HepG2 (cell line): Measurements from ENCODE around the gene BCL2L11. TPM values are rescaled to one million over a fixed set of nuclear protein-coding genes. Genes with fewer than 3 reads are reported as not detected.

Experiments
- ATAC-seq: fragments of 200-7000 bp; cut with Tn5 transposase; 3 replicates; pipeline ENCODE4 v1.9.1; 2020; ENCODE audit warnings: mild to moderate bottlenecking, moderate library complexity
- BruUV-seq: library from RNA; stranded (reverse); fragments of 400-500 nt; replicated peaks from 2 replicates; lab custom pipeline; 2021; lab: Mats Ljungman, UMichigan
- CTCF ChIA-PET: fragments of 300-600 bp; formaldehyde crosslinking; extraction: SDS; loops from one replicate; lab custom pipeline; 2021; ENCODE audit warnings: low total read pairs, inconsistent platforms, low intra/inter-chr PET ratio; lab: Yijun Ruan, JAX
- POLR2A ChIA-PET: fragments of 350-600 bp; sonication (Branson Sonifier 250); formaldehyde crosslinking; loops from one replicate; lab custom pipeline; 2020; ENCODE audit warnings: antibody characterized with exemption, inconsistent platforms; lab: Yijun Ruan, JAX
- DNase-seq: peaks from one replicate; pipeline ENCODE4 v3.0.0-alpha.2; 2015; ENCODE audit warnings: low spot score
- FAIRE-seq: peaks from 3 replicates; lab custom pipeline; 2011; peaks lifted over from hg19 to GRCh38; lab: Jason Lieb, UNC
- H2AFZ ChIP-seq: one replicate; pipeline ENCODE4 v1.6.1; 2011; ENCODE audit warnings: low read length, inconsistent platforms
- H3K27ac ChIP-seq: fragments of 300-600 bp; 3 replicates; pipeline ENCODE4 v1.8.0; 2011; ENCODE audit warnings: mixed run types, mild to moderate bottlenecking, mixed read lengths, low read length, inconsistent platforms; ENCODE audit not compliant: insufficient read depth; ENCODE audit errors: extremely low read length
- H3K27me3 ChIP-seq, 2 experiments: fragments of 200-600 bp in 1 of 2; 2 replicates in 1 of 2; 3 replicates in 1 of 2; pipeline versions ENCODE4 v1.6.0 to v1.8.0; 2011; ENCODE audit warnings: low read length in 2 of 2, mild to moderate bottlenecking in 2 of 2, moderate library complexity in 2 of 2, inconsistent platforms in 1 of 2; ENCODE audit not compliant: insufficient read depth in 2 of 2, control insufficient read depth in 1 of 2
- H3K36me3 ChIP-seq, 2 experiments: fragments of 200-600 bp in 1 of 2; replicated peaks in 1 of 2; 2 replicates in 1 of 2; 3 replicates in 1 of 2; pipeline versions ENCODE4 v1.5.1 to v1.8.0; 2011; ENCODE audit warnings: low read length in 2 of 2, inconsistent platforms in 1 of 2; ENCODE audit not compliant: insufficient read depth in 2 of 2, control insufficient read depth in 1 of 2
- H3K4me1 ChIP-seq: 2 replicates; pipeline ENCODE4 v1.5.1; 2012; ENCODE audit warnings: low read length, inconsistent platforms; ENCODE audit not compliant: insufficient read depth
- H3K4me2 ChIP-seq: 2 replicates; pipeline ENCODE4 v1.6.0; 2011; ENCODE audit warnings: low read depth, low read length, inconsistent platforms
- H3K4me3 ChIP-seq, 3 experiments: fragments of 200-600 bp in 1 of 3; sonication (generic), shearing (Covaris generic) in 1 of 3; replicated peaks in 1 of 3; 2 replicates each; pipeline ENCODE4 v1.5.1; 2011 to 2016; ENCODE audit warnings: low read length in 3 of 3, inconsistent platforms in 2 of 3, low read depth in 2 of 3, mild to moderate bottlenecking in 2 of 3, control low read depth in 1 of 3, mixed read lengths in 1 of 3; ENCODE audit not compliant: insufficient read depth in 1 of 3
- H3K79me2 ChIP-seq: one replicate; pipeline ENCODE4 v1.6.1; 2011; ENCODE audit warnings: low read length, inconsistent platforms; ENCODE audit not compliant: insufficient read depth
- H3K9ac ChIP-seq: 2 replicates; pipeline ENCODE4 v1.6.0; 2011; ENCODE audit warnings: mild to moderate bottlenecking, low read depth, low read length, inconsistent platforms; ENCODE audit not compliant: insufficient read depth
- H3K9me3 ChIP-seq: 2 replicates; pipeline ENCODE4 v1.5.1; 2012; ENCODE audit warnings: mild to moderate bottlenecking, low read length
- H4K20me1 ChIP-seq: 2 replicates; pipeline ENCODE4 v1.6.0; 2011; ENCODE audit warnings: inconsistent platforms, mild to moderate bottlenecking, low read length, moderate library complexity; ENCODE audit not compliant: insufficient read depth
- BRD4 ChIP-seq: sonication (generic); formaldehyde crosslinking; IDR thresholded peaks from 2 replicates; pipeline ENCODE4 v1.4.0; 2020; ENCODE audit warnings: missing genetic modification reagents
- CHCHD3 ChIP-seq: sonication (generic); formaldehyde crosslinking; IDR thresholded peaks from 2 replicates; pipeline ENCODE4 v1.8.0; 2022; ENCODE audit warnings: mild to moderate bottlenecking, missing genetic modification reagents, moderate library complexity
- EEA1 ChIP-seq: sonication (generic); formaldehyde crosslinking; IDR thresholded peaks from 2 replicates; pipeline ENCODE4 v1.5.1; 2020; ENCODE audit warnings: mild to moderate bottlenecking, missing genetic modification reagents, borderline replicate concordance
- GATAD1 ChIP-seq: IDR thresholded peaks from 2 replicates; pipeline ENCODE4 v1.6.1; 2016; ENCODE audit warnings: missing genetic modification reagents, missing compliant biosample characterization
- SKI ChIP-seq: fragments of 450-650 bp; IDR thresholded peaks from one replicate; pipeline ENCODE4 v1.6.1; 2018; ENCODE audit warnings: mild to moderate bottlenecking; ENCODE audit not compliant: partially characterized antibody
- SPEN ChIP-seq: sonication (generic); formaldehyde crosslinking; IDR thresholded peaks from 2 replicates; pipeline ENCODE4 v1.5.1; 2020; ENCODE audit warnings: low read depth, mild to moderate bottlenecking, missing genetic modification reagents
- TFAP4 ChIP-seq: sonication (generic); IDR thresholded peaks from 2 replicates; pipeline ENCODE4 v1.6.1; 2016; ENCODE audit warnings: low read depth, borderline replicate concordance
- ZBTB34 ChIP-seq: sonication (generic); formaldehyde crosslinking; IDR thresholded peaks from 2 replicates; pipeline ENCODE4 v1.8.0; 2022; ENCODE audit warnings: mild to moderate bottlenecking, missing genetic modification reagents
- ZFAT ChIP-seq: sonication (generic); formaldehyde crosslinking; conservative IDR thresholded peaks from 2 replicates; pipeline ENCODE4 v1.8.1; 2023; ENCODE audit warnings: missing genetic modification reagents, inconsistent platforms
- ZNF160 ChIP-seq: sonication (generic); formaldehyde crosslinking; IDR thresholded peaks from 2 replicates; pipeline ENCODE4 v1.8.0; 2022; ENCODE audit warnings: mild to moderate bottlenecking, inconsistent platforms, missing genetic modification reagents
- ZNF180 ChIP-seq: sonication (generic); formaldehyde crosslinking; IDR thresholded peaks from 2 replicates; pipeline ENCODE4 v1.4.0; 2020; ENCODE audit warnings: low read depth, missing genetic modification reagents, borderline replicate concordance
- ZNF225 ChIP-seq: sonication (generic); formaldehyde crosslinking; IDR thresholded peaks from 2 replicates; pipeline ENCODE4 v1.4.0; 2020; ENCODE audit warnings: mild to moderate bottlenecking, missing genetic modification reagents
- ZNF326 ChIP-seq: sonication (generic); formaldehyde crosslinking; IDR thresholded peaks from 2 replicates; pipeline ENCODE4 v1.4.0; 2020; ENCODE audit warnings: missing genetic modification reagents, borderline replicate concordance
- ZNF574 ChIP-seq: sonication (generic); formaldehyde crosslinking; IDR thresholded peaks from 2 replicates; pipeline ENCODE4 v1.4.0; 2020; ENCODE audit warnings: missing genetic modification reagents
- WGBS: methylation state at CpG from one replicate; pipeline ENCODE4 v1.1.6; 2017; ENCODE audit warnings: low lambda C conversion rate; 5-methylcytosine and 5-hydroxymethylcytosine counted together
- in situ Hi-C: cut with HindIII; loops from 2 replicates; pipeline ENCODE4 v1.10.0; 2017; ENCODE audit warnings: low pct_unique_long_range_greater_than_20kb; ENCODE audit not compliant: extremely low pct_ligation_motif_present
- intact Hi-C: fragments of 100-400 bp; cut with micrococcal nuclease; formaldehyde crosslinking; loops from one replicate; pipeline ENCODE4 v1.10.0; 2022; ENCODE audit not compliant: unreplicated experiment
- polyA plus RNA-seq, 8 experiments: library from polyadenylated mRNA; depleted of rRNA in 3 of 8; stranded (reverse) in 7 of 8; unstranded in 1 of 8; fragments of >200 nt; fragmentation: Illumina TruSeq in 4 of 8; extraction: Trizol in 4 of 8; gene quantifications; 2 replicates each; pipeline versions ENCODE4 v1.2.1 to v1.2.3, GENCODE V29; 2011 to 2016; ENCODE audit warnings: low read depth in 4 of 8, missing spikeins in 1 of 8, mixed read lengths in 1 of 8; ENCODE audit not compliant: insufficient read depth in 1 of 8
- total RNA-seq, 5 experiments: library from RNA; depleted of rRNA; stranded (reverse); fragments of >200 nt; fragmentation: Illumina TruSeq; extraction: Trizol; gene quantifications; 2 replicates each; pipeline ENCODE4 v1.2.3, GENCODE V29; 2016; ENCODE audit warnings: low read depth in 1 of 5
- TF ChIP-seq, protein P1 (sequence below), 2 experiments: sonication (generic) in 1 of 2; formaldehyde crosslinking in 1 of 2; IDR thresholded peaks; 2 replicates each; pipeline versions ENCODE4 v1.4.0 to v1.6.1; 2016 to 2020; ENCODE audit warnings: borderline replicate concordance in 1 of 2, low read depth in 1 of 2, mild to moderate bottlenecking in 1 of 2, missing genetic modification reagents in 1 of 2

BCL2L11 gene
- total and polyA plus RNA-seq, 2 of the 13 experiments (the other 11 are each of a cell fraction or from before 2014, with no cell fraction given): 6.1 to 9.7 TPM

DNA sequence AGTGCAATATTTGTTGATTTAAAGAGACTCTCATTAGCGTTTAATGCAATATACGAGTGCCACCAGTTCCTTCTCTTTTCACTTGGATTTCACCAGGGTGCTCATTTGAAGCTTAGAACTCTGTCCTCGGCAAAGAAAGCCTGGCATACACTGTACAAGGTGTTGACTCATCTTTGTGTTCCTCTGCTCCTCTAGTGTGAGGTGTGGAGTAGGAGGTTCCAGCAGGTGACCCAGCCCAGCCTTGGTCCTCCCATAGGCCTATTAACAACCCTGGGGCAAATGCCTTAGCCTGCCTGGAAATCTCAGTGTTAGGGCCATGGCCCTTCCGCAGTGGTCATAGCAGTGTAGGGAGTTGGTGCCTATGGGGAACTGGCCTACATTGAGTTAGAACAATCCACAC is 20.1 kb downstream of the BCL2L11 start (continued):
- TF ChIP-seq ZNF574 (CRISPR knock-in tag) (no peak), EEA1 (no peak), SKI (no peak), ZBTB34 (CRISPR knock-in tag) (no peak), ZNF180 (CRISPR knock-in tag) (no peak), ZNF326 (CRISPR knock-in tag) (no peak), GATAD1 (no peak)

DNA sequence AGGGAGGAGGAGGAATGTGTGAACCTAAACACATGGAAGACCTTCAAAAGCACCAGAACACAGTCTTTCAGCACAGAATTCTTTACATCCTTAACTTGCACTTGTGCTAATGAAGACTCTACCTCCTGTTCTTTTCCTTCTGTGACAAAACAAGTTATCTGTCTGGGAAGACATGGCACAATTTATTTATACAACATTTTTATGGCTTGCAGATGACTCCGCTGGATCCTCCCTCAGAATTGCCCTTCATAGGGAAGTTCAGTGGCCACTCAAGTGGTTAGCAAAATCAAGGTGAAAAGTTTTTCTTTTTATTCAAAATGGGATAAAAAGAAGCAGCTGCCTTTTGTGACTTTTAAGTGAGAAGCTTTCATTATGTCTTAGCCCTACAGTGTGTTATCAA is 21.4 kb downstream of the BCL2L11 start:
- BruUV-seq: no TSS peak
- H3K79me2 ChIP-seq: peaks cover 37% of the 10 kb centered on the region
- POLR2A ChIA-PET: no interaction called here
- TF ChIP-seq CHCHD3 (CRISPR knock-in tag) (no peak), ZNF225 (CRISPR knock-in tag) (no peak), ZFAT (CRISPR knock-in tag) (no peak), TFAP4 (no peak), ZNF160 (no peak), BRD4 (CRISPR knock-in tag) (no peak), SPEN (CRISPR knock-in tag) (no peak)
- TF ChIP-seq, protein P1, sequence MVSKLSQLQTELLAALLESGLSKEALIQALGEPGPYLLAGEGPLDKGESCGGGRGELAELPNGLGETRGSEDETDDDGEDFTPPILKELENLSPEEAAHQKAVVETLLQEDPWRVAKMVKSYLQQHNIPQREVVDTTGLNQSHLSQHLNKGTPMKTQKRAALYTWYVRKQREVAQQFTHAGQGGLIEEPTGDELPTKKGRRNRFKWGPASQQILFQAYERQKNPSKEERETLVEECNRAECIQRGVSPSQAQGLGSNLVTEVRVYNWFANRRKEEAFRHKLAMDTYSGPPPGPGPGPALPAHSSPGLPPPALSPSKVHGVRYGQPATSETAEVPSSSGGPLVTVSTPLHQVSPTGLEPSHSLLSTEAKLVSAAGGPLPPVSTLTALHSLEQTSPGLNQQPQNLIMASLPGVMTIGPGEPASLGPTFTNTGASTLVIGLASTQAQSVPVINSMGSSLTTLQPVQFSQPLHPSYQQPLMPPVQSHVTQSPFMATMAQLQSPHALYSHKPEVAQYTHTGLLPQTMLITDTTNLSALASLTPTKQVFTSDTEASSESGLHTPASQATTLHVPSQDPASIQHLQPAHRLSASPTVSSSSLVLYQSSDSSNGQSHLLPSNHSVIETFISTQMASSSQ (IDR thresholded peaks at IDR 0.05; ENCODE audit: low read depth): no peak
- TF ChIP-seq, protein P1 (CRISPR knock-in tag; IDR thresholded peaks at IDR 0.05; ENCODE audit: borderline replicate concordance): no peak

More for the DNA sequence above, 21.4 kb downstream of the BCL2L11 start:
- no peak for DNase-seq
- no peak overlapping the region for H3K4me2 ChIP-seq
- peaks cover 9% of the 10 kb centered on the region; the same call in 1 of the 2 replicates for H3K4me1 ChIP-seq
- no peak overlapping the region for H2AFZ ChIP-seq
- no peak overlapping the region for H3K27ac ChIP-seq
- peaks cover 18 to 74% of the 10 kb centered on the region in 2 experiments for H3K36me3 ChIP-seq
- H4K20me1 ChIP-seq: no peaks in the 10 kb centered on the region
- intact Hi-C loops: no loop called here
- WGBS: 100% methylated on average over 1 of the region's 1 CpG
- in situ Hi-C loops: no loop called here
- CTCF ChIA-PET: no interaction called here
- no peaks in the 10 kb centered on the region for H3K9me3 ChIP-seq
- no peak for ATAC-seq
- FAIRE-seq: no peak
- no peak overlapping the region for H3K9ac ChIP-seq
- no peak overlapping the region for H3K4me3 ChIP-seq
- H3K27me3 ChIP-seq: no peaks in the 10 kb centered on the region
